ENCODE measurements around the gene DEFB132.
A peak's percentile ranks its signal among the peaks of the same experiment; 100 is the strongest.

Gene DEFB132

DNA sequence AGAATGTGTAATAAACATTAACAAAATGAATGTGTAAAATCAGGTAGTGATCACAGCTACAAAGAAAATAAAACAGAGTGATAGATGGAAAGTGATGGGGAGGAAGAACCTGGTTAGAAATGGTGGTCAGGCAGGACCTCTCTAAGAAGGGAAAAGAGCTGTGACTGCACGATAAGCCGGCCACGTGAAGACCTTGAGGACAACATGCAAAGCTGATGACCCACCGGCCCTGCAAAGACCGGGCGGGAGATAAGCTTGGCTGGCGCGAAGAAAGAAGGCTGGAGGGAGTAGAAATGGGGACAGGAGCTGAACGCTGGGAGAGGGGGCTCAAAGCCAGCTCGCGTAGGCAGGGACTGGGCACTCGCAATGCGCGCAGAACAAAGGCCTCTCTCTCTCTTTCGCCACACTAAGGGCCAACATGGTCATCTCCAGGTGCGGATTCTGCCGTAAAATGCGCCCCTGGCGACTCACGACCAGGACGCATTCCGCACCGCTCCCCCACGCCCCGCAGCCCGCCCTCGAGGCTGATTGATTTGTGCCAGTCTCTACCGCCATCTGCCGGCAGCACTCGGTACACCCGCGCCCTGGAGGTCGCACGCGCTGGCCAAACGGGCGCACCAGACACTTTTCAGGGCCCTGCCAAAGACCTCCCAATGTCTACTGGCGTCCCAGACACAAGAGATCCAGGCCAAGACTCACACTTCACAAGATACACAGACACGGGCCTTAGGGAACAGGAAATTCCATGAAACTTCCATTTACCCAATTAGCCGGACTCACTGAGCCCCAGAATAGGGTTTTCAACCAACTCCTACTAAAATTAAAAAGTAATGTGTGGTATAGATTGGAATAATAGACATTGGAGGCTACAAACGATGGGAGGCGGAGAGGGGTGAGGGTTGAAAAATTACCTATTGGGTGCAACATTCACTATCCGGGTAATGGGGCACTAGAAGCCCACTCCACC, 9.4 kb downstream of the DEFB132 start:
- DNase-seq: peak; percentile 72 to 85 (median 80)

DNA sequence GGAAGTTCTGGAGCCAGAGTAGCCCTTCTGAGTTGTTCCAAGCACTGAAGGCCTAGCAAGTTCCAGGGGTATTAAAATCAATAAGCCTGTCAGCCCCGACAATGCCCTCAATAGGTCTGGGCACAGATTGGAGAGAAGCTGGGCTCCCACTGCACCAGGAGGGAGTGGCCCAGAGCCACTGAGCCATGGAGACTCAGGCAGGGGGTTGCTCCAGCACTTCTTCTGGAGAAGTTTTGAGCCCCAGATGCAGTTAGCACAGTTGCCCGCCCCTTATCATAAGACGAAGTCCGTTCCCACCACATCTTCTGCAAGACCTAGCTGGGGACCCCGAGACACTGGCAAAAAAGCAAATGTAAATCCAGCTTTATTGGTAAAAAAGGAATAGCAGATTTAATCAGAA, 13.0 kb downstream of the DEFB132 start:
- no peak for DNase-seq

DNA sequence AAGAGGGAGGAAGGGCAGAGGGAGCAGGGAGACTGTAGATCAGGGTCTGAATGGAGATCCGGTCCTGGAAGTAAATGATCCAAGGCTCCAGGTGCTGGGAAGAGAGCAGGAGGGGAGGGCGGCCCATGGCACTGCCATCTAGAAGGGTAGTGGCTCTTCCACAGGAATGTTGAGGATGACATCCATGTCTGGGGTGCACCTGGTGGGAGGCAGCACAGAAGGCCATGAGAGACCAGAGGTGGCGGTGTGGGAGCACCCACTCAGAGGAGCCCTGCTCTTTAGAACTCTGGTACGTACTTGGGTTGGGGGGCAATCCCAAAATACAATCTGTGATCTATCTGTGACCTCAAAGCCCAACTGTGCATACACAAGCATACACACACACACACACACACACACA, 13.5 kb downstream of the DEFB132 start:
- DNase-seq: no peak

DNA sequence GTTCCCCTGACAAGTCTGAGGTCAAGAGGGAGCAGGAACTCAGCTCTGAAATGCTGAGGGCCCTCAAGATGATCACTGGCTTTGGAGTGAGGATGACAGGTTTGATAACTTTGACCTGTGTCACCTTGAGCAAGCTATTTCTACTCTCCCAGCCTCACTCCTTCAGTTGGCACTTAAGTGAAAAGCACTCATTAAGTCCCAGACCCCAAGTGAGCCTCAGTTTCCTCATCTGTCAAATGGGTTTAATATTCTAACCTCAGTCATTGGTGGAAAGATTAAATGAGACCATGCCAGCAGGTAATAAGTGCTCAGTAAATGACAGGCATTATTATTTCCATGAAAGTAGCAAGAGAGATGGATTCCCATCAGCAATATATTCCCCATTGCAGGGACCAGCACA, 14.0 kb downstream of the DEFB132 start:
- DNase-seq: no peak

DNA sequence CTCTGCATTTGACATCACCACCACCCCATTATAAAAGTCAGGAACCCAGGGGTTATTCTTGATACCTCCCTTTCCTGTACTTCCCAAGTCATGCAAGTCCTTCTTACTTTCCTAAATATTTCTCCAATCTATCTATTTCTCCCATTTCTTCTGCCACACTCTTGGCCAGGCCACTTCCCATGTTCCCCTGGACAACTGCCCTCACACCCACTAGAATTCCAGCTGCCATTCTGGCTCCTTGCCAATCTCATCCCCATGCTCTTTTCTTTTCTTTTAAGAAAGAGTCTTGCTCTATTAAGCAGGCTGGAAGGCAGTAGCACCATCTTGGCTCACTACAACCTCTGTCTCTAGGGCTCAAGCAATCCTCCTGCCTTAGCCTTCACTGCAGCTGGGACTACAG, 15.2 kb downstream of the DEFB132 start:
- DNase-seq: no peak

DNA sequence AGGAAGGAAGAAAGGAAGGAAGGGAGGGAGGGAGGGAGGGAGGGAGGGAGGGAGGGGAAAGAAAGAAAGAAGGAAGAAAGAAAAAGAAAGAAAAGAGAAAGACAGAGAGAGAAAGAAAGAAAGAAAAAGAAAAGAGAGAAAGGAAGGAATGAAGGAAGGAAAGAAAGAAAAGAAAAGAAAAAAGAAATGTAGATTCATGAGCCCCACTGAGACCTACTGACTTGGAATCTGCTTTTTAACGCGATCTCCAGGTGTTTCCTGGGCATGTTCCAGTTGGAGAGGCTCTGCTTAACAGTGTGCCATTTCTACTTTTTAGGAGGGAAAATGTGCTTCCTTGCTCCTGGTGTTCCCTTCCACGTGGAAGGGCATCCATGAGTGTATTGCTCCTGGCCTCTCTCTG, 16.4 kb downstream of the DEFB132 start:
- no peak for DNase-seq

DNA sequence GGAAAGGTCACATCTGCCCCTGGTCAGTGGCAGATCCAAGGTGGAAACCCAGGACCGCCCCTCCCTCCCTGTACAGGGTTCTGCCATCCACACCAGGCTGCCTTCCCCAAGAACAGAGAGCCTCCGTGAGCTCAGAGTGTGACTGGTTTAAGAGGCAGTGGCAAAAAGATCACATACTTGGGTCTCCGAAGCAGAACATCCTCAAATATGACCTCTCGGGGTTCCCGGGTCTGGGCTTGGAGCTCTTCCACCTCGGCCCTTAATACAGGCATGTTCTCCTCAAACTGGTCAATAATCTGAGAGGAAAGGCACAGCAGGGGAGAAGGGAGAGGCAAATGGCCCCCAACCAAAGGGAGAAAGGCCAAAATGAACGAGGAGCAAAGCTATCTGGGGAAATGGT, 18.3 kb downstream of the DEFB132 start:
- DNase-seq: no peak

DNA sequence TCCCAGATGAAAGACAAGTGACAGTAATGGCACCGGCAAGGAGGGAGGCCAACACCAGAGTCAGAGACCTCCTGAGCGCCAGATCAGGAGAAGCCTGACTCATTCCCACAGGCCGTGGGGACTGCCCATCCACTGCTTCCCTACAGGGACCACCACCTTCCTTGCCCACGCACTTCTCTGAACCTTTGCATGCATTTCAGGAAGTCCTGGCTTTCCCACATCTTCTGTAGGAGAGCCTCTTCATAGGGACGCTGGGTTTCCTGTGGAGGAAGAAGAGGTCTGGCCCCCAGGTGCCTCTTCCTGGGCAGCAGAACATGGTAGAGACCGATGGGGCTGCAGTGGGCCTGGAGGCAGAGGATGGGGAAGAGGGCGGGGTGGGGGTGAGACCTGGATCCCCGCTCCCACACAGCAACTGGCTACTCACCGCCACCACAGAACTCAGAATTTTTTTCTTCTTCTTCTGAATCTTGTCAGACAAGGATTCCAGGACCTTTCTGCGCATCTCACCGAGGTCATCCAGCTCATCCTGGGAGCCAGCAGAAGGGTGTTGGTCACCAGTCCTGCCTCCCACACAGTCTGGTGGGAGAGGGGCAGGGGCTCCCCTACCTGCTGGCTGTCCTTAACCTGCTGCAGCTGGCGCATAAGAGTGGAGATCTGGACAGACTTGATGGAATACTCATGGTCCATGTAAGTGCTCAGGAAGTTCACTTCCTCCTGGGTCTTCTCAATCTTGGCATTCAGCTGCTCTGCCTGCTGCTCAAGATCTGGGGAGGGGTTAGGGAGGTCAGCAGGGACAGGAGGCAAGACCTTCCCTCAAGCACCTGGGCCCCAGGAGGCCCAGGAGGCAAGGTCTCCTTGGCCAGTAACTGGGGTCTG, 19.3 kb downstream of the DEFB132 start:
- DNase-seq: no peak

DNA sequence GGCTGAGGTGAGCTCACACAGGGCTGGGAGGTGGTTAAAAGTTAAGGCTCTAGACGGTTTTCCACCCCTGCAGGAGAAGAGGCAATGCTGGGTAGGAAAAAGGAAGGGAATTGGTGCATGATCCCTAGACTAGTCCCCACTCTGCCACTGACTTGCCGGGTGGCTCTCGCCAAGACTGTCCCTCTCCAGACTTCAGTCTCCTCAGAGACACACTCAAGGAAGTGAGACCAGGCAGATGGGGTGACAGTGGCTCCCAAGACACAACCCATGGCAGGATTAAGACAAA, 19.9 kb downstream of the DEFB132 start:
- no peak for DNase-seq

DNA sequence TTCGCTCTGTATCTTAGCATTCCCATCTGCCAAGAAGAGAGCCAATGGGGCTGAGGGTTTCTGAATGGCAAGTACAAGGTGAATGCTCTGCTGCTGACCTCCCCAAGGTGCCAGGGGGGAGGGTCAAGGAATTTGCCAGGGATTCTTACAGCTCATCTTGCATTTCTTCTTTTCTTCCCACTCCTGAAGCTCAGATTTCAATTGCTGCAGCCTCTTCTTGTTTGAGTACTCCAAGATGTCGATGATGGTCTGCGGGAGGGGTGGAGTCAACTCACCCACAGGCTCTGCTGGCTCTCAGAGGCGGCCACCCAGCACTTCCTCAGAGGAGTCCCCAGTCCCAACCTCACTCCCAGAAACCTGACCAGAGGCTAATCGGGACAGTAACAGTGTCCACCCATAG, 20.7 kb downstream of the DEFB132 start:
- DNase-seq: no peak

DNA sequence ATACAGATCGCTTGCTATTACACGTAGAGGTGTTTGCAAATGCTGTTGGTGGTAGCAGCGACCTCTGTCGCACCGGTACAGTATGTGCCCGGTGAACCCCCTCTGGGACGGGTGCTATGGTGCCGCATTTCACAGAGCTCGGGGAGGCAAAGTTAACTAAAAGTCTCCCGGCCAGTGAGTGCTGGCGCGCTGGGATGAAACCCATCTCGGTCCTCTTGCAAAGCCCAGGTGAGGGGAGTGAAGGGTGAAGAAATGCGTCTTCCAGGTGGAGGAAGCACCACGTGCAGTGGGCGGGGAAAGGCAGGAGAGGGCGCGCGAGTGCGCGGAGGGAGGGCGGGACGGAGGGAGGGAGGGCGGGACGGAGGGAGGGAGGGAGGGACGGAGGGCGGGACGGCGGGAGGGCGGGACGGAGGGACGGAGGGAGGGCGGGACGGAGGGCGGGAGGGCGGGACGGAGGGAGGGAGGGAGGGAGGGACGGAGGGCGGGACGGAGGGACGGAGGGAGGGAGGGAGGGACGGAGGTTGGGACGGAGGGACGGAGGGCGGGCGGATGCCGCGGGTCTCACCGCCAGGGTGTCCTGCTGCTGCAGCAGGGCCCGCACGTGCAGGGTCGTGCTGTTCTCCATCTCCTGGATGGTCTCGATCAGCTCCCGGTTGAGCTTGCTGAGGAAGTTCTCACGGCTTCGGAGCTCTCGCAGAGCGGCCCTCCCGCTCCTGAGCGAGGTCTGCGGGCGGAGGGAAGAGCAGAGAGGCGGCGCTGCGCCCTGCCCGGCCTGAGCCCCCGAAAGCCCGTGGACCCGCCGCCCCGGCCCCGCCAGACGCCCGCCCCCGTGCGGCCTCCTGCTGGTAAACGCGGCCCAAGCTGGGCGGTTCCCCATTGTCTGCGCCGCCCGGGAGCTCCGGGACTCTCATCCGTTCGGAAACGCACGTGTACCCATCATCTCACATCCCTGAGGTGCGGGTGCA, 21.4 kb downstream of the DEFB132 start:
- peak in 1 of 5 donors; percentile 14 for DNase-seq

DNA sequence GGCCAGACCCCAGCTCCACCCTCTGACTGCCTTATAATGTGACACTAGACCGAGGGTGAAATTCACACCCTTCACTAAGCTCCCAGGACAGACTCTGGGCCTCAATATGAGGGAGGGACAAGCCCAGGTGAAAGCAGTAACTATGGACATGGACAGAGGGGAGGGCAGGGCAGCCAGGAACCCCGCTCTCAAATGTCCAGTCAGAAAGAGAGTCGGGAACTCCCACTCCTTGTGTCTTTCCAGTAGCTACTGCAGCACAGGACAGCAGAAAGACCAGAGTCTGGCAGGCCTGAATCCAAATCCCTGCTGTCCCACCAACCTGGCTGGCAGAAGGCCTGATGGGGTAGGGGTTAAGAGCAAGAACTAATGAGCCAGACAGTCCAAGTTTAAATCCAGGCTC, 26.6 kb downstream of the DEFB132 start:
- no peak for DNase-seq

DNA sequence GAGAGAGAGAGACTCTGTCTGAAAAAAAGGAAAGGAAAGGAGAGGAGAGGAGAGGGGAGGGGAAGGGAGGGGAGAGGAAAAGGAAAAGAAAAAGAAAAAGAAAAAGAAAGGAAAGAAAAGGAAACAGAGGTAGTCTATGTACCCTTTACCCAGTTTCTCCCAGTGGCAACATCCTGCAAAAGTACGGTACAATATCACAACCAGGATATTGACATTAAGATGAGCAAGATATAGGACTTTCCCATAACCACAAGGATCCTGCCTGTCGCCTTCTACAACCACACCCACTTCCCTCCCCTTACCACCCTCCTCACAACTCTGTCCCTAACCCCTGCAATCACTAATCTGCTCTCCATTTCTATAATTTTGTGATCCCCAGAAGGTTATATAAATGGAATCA, 29.0 kb downstream of the DEFB132 start:
- DNase-seq: no peak

DNA sequence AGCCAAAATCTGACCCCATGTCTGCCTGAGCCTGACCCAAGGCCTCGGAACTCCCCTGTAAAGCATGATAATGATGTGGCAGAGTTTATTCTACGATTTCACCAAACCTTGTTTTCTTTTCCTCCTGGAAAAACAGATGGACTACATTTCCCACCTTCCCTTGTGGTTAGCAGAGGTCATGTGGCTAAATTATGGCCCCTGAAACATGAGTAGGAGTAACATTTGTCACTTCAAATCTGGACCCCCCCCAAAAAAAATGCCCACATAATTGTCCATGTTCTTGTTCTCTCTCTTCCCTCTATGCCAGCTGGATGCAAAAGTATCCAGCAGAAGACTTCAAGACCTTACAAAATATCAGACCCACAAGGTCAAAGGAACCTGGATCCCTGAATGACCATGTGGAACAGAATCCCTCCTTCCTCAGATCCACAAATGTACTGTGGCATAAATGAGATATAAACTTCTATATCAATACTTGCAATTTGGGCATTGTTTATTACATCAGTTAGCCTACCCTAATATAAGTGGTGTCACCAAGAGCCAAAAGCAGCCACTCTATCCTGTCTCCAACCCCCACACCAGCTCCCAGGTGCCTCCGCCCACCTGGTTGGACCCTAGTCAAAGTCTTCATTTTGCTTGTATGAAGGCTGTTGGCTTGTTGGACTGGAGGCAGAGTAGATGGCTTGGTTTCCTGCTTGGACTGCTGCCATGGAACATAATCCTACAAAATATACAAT, 31.6 kb downstream of the DEFB132 start:
- no peak for DNase-seq

DNA sequence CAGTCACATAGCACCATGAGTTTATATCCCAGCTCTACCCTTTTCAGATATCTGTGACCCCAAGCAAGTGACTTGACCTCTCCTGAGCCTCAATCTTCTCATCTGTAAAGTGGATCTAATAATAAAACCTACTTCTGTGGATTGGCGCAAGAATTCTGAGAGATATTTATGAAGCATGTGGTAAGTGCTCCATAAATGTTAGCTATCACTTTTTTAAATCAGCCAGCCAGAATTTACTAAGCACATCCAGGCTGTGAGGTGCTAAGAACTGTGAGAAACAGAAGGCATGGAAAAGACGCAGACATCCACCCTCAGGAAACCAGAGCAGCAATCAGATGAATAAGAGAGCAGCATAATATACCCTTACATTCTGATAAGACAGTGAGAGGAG, 32.2 kb downstream of the DEFB132 start:
- DNase-seq: no peak

DNA sequence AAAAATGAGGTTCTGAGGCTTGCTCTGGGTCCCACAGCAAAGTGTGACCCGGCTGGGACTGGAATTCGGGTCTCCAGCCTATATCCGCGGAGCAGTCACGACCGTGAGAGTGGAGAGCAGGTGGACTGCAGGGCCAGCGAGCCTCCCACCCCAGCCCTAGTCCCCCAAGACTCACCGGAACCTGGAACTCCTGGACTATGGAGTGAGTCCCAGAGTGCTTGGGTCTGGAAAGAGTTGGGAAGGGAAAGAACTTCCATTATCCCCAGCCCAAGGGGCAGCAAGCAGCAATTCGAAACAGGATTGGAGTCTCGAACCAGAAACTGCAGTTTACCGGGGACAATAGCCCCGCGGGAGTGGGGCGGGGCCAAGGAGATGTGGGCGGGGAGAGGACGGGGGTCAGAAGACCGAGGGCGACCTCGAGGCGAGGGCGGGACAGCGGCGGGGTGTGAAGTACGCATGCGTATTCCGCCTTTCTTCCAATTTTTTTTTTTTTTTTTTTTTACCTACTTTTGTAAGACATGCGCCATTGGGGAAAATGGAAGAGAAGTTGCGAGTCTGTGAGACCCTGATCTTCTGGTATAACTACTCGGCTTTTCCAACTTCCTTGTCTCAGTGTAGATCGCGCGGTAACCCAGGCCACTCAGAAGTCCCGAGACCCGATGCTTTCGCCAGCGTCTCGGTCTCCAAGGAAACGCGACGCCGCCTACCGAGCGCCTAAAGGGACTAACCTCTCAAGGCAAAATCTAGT, 32.7 kb downstream of the DEFB132 start, which contains the start of gene C20orf96:
TSS of gene C20orf96 (minus strand) at position 667 of the 748 bp plus-strand sequence. CDS start at position 527, 140 bp downstream.
- DNase-seq: peak; percentile 72 to 93 (median 78)

DNA sequence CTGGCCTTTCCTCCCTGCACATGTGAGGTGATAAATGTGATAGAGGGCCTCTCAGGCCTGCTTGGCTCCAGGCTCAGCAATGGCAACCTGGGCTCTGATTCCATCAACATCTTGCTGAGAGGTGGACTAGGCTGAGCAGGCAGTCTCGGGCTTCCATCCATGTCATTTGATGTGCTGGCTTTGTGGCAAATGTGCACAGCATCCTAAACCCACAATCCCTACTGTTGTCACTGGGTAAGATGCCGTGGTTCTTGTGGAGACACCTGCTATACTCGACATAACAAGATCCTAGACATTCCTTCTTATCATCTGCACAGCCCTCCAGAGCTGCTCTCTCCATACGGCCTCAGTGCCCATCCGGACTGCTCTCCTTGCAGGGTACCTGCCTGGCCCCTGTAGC, 37.1 kb downstream of the DEFB132 start:
- no peak for DNase-seq

DNA sequence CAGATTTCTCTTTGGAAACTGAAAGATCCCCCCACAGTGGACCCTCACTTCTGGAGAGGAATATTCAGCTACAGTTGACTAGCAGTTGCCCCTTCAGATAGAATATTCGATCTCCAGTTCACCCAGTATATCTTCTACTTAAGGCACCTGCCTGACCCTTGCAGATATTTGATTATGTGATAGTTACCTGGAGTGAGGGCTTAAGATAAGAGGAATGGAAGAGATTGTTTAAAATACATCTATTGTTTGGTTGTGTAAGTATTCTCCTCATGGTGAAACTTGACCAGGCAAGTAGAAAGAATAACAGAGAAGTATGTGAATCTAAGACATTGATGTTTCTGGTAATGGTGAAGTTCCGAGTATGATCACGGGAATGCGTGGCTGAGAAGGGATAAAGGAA, 38.3 kb downstream of the DEFB132 start:
- DNase-seq: no peak

DNA sequence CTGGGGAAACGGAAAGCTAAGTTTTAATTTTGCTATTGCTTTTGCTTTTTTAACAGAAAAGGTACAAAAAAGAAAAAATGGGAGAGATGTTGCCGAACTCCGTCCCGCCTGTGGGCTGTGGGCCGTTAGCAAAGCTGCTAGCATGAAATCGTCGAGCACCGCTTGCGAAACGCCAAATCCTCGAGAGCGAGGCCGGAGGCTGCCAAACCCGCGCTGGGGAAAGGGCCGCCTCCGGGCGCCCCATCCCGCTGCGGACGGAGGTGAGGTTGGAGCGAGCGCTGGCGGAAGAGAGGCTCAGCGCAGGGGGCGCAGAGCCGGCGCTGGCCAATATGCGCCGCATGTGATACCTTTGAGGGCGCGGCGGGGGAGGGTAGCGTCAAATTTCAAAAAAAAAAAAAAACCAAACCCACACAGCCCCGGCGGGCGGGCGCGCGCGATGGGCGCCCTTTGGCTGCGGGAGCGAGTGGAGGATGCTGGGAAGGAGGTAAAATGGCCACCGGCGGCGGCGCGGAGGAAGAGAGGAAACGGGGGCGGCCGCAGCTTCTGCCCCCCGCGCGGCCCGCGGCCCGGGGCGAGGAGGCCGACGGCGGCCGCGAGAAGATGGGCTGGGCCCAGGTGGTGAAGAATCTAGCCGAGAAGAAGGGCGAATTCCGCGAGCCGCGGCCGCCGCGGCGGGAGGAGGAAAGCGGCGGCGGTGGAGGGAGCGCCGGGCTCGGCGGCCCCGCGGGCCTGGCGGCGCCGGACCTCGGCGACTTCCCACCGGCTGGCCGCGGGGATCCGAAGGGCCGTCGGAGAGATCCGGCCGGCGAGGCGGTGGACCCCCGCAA, 39.8 kb downstream of the DEFB132 start, which contains the start of gene ZCCHC3:
TSS of gene ZCCHC3 (plus strand) at position 473 of the 827 bp plus-strand sequence. CDS start at position 490, 17 bp downstream.
- peak; percentile 68 to 91 (median 74) for DNase-seq
